Thoracic aorta (tissue), 2 donors: ENCODE data around the gene SCP2D1. TPM values are rescaled to one million over a fixed set of nuclear protein-coding genes. Genes with fewer than 3 reads are reported as not detected.

Experiments used
- ATAC-seq: fragments of 150-250 bp; one replicate; pipeline ENCODE4 v1.8.0; 2017; ENCODE audit warnings: low read depth; ENCODE audit not compliant: insufficient number of reproducible peaks, low FRiP score
- DNase-seq: peaks from one replicate; pipeline ENCODE4 v3.0.0-alpha.2; 2020; ENCODE audit warnings: low spot score
- H3K27ac ChIP-seq, 2 donors: fragments of 200-600 bp; sonication (generic); 1 replicate in 1 of 2; 2 replicates in 1 of 2; pipeline ENCODE4 v1.5.1; 2016; ENCODE audit warnings: mild to moderate bottlenecking in 2 of 2, moderate library complexity in 2 of 2
- H3K27me3 ChIP-seq: fragments of 200-600 bp; sonication (generic); replicated peaks from 2 replicates; pipeline ENCODE4 v1.6.0; 2016; ENCODE audit warnings: mild to moderate bottlenecking; ENCODE audit not compliant: insufficient read depth
- H3K36me3 ChIP-seq: fragments of 200-600 bp; sonication (generic); one replicate; pipeline ENCODE4 v1.5.1; 2016
- H3K4me1 ChIP-seq, 2 donors: fragments of 200-600 bp; sonication (generic); 1 replicate in 1 of 2; 2 replicates in 1 of 2; pipeline versions ENCODE4 v1.5.1 to v1.6.0; 2016; ENCODE audit warnings: low read depth in 2 of 2, mild to moderate bottlenecking in 1 of 2; ENCODE audit not compliant: control insufficient read depth in 1 of 2
- H3K4me3 ChIP-seq: fragments of 200-600 bp; sonication (generic); 2 replicates; pipeline ENCODE4 v1.5.1; 2016; ENCODE audit warnings: mild to moderate bottlenecking
- H3K9me3 ChIP-seq: fragments of 200-600 bp; sonication (generic); 2 replicates; pipeline ENCODE4 v1.5.1; 2016
- CTCF ChIP-seq: fragments of 200-600 bp; sonication (generic); IDR thresholded peaks from one replicate; pipeline ENCODE4 v1.5.1; 2019; ENCODE audit warnings: antibody characterized with exemption
- total RNA-seq, 2 donors: library from RNA; depleted of rRNA; stranded (reverse); fragments of >200 nt; gene quantifications; one replicate each; pipeline versions ENCODE4 v1.1.0 to v1.2.3, GENCODE V29; 2016

SCP2D1 gene
- total RNA-seq, 2 donors from 2014 or later = not detected

DNA sequence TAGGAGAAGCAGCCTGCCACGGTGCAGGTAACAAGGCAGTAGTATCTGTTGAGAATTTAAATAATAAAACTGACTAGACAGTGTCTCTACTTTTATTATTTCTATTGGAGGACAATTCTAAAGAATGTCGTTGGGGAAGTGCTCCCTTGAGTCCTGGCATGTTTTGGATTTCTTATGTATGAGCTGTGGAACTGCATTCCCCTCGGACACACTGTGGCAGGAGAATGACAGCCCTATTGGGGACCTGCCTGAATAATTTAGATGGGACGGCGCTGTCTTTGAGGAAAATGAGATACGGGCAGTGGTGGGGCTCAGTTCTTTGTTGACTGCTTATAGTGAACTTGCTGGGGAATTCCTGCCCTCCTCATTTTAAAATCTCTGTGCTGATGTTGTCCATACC lies 2.4 kb upstream of the SCP2D1 start:
- no peak for TF ChIP-seq CTCF
- Histone ChIP-seq H3K27me3 (no peaks in the 10 kb centered on the region), H3K9me3 (no peaks in the 10 kb centered on the region), H3K27ac (no peak overlapping the region), H3K36me3 (no peaks in the 10 kb centered on the region), H3K4me1 (no peaks in the 10 kb centered on the region), H3K4me3 (no peak overlapping the region)
- DNase-seq (no peak), ATAC-seq (no peak)

- no peaks in the 10 kb centered on the region for H3K27me3 ChIP-seq
- no peaks in the 10 kb centered on the region for H3K36me3 ChIP-seq
- no peaks in the 10 kb centered on the region for H3K4me1 ChIP-seq
- no peaks in the 10 kb centered on the region for H3K9me3 ChIP-seq
- H3K27ac ChIP-seq = no peak overlapping the region
- DNase-seq = no peak
- no peak for ATAC-seq
- H3K4me3 ChIP-seq = no peak overlapping the region
- no peak for TF ChIP-seq CTCF
These were observed 1.7 kb upstream of the SCP2D1 start for GRCh38 chr20:18811904-18812303.

DNA sequence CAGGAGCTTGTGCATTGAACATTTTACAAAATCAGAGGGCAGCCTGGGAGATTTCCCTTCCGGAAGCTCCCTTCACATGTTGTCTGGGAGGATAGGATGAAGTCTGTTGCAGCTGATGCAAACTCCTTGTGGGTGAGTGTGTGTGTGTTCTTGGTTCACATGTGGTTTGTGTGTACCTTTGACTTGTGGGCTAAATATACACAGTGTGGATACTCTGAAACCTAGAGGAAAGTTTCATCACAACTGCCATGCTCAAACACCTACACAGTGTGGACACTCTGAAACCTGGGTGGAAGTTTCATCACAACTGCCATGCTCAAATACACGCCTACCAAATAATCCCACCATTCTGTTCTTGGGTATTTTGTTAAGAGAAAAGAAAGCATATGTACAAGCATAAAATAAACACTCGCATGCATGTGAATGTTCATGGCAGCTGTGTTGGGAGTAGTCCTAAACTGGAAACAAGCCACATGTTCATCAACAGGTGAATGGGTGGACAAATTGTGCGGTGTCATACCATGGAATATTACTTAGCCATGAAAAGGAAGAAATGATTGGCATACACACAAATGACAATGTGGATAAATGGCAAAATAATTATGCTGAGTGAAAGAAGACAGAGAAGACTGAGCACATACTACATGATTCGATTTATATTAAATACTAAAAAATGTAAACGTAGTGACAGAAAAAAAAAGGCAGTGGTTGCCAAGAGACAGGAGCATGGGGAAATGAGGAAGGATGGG lies 1.8 kb downstream of the SCP2D1 start:
- H3K4me3 ChIP-seq = no peak overlapping the region
- H3K27ac ChIP-seq = no peak overlapping the region
- no peaks in the 10 kb centered on the region for H3K27me3 ChIP-seq
- ATAC-seq (no peak), DNase-seq (no peak)
- no peaks in the 10 kb centered on the region for H3K9me3 ChIP-seq
- no peaks in the 10 kb centered on the region for H3K36me3 ChIP-seq
- H3K4me1 ChIP-seq = no peaks in the 10 kb centered on the region
- no peak for TF ChIP-seq CTCF

- Histone ChIP-seq H3K27me3 (no peaks in the 10 kb centered on the region), H3K9me3 (no peaks in the 10 kb centered on the region), H3K4me3 (no peak overlapping the region), H3K4me1 (no peaks in the 10 kb centered on the region), H3K36me3 (no peaks in the 10 kb centered on the region), H3K27ac (no peak overlapping the region)
- no peak for TF ChIP-seq CTCF
- no peak for DNase-seq
- no peak for ATAC-seq
These were observed 9.2 kb downstream of the SCP2D1 start for GRCh38 chr20:18822832-18823231.

DNA sequence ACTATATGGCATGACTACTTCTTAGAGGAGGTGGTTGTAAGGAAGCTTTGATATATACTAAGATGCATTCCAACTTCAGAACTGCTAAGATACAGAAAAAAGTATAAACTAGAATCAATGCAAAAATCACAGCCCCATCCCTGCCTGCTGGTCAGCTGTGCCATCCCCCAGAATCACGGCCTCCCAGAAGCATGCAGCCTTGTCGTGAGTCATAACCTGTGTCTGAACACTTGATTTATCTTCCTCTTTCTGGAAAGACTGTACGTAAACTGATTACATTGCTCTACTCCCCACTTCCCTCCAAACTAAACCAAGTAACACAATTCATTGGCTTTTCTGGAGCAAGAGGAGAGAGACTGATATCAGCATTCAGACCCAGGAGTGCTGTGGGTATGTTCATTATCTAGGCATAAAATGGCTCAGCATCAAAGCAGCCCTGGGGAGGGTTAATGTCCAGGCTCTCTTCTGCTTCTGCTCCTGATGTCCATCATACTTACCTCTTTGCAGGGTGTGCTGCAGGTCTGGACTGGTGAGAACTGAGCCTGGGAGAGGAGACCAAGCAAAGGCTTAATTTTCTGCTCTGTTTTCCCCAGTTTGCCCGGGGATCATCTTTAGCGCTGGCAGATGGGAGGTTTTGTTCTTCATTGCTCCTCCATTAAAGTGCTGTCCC lies 18.4 kb downstream of the SCP2D1 start:
- Histone ChIP-seq H3K4me1 (peaks cover 5 to 11% of the 10 kb centered on the region in 2 donors), H3K27ac (no peak overlapping the region), H3K27me3 (no peaks in the 10 kb centered on the region), H3K4me3 (no peak overlapping the region), H3K36me3 (no peaks in the 10 kb centered on the region), H3K9me3 (no peaks in the 10 kb centered on the region)
- DNase-seq (no peak), ATAC-seq (no peak)
- TF ChIP-seq CTCF = no peak
